Activated CD4-positive, alpha-beta T cell treated with anti-CD3 and anti-CD28 coated beads, Interleukin-2, Interleukin-4, amounts not matched to agents 100 ng/mL and 50 ng/mL, durations not matched to agents 16 hours and 8 hours (primary cell): ENCODE results near the gene REC8.
A peak's percentile ranks its signal among the peaks of the same experiment; 100 is the strongest.

Experiments used
- DNase-seq: peaks from one replicate; pipeline ENCODE4 v3.0.0-alpha.2; 2020; ENCODE audit warnings: low spot score

REC8 gene

DNA sequence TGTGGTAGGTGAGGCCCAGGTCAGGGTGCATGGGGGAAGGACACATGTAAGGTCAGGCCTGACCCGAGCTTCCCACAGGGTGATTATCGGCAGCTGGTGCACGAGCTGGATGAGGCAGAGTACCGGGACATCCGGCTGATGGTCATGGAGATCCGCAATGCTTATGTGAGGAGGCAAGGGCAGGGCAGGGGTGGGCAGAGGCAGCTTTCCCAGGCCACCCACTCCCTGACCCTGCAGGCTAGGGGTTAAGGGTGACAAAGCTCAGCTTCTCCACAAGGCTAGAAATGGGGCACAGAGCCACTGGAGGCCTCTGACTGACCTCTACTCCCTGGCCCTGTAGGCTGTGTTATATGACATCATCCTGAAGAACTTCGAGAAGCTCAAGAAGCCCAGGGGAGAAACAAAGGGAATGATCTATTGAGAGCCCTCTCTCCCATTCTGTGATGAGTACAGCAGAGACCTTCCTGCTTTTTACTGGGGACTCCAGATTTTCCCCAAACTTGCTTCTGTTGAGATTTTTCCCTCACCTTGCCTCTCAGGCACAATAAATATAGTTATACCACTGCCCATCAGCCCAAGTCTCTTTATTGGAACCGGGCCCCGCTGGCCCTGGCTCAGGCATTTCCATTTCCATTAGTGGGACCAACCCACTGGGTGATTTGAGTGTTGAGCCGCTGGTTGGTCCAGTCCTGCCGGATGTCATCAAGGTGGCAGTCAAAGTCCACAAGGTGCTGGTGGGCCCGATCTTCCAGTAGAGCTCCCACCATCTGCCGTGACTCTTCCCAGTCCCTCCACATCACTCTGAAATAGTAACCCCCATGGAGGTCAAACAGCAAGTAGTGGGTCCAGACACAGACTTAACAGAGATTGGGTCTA lies 33.2 kb upstream of the REC8 start:
- DNase-seq: no peak

- no peak for DNase-seq
Measured at GRCh38 chr14:24139272-24139934, 32.5 kb upstream of the REC8 start.

GRCh38 chr14:24141097-24141880 lies 30.6 kb upstream of the REC8 start, which contains the start of gene EMC9:
EMC9 (minus strand) TSS chr14:24141591; CDS start chr14:24141304, 287 bp downstream.
- DNase-seq: peak; percentile 100

- no peak for DNase-seq
Measured at GRCh38 chr14:24143511-24143910, 28.4 kb upstream of the REC8 start.

DNA sequence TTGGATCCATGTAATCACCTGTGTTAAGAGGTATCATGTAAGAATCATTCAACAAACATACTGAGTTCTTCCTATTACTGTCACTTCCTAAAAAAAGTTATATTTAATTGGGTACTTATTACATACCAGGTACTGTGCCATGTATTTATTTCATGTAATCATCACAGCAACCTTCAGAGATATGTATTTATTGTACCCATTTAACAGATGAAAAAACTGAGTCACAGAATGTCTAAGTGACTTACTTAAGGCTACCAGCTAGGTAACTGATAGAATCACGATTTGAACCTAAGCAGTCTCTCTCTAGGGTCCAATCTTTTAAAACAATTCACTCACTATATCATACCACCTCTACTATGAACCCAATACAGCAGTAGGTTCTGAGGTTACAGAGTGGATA lies 27.4 kb upstream of the REC8 start:
- no peak for DNase-seq

GRCh38 chr14:24145219-24145618 lies 26.7 kb upstream of the REC8 start:
- no peak for DNase-seq

GRCh38 chr14:24145690-24146452 lies 26.0 kb upstream of the REC8 start:
- DNase-seq: no peak

- DNase-seq: peak; percentile 96
Measured at GRCh38 chr14:24146453-24146977, 25.4 kb upstream of the REC8 start, which contains the start of gene PSME2. PSME2 (minus strand) TSS chr14:24146610; CDS start chr14:24146581, 29 bp downstream.

DNA sequence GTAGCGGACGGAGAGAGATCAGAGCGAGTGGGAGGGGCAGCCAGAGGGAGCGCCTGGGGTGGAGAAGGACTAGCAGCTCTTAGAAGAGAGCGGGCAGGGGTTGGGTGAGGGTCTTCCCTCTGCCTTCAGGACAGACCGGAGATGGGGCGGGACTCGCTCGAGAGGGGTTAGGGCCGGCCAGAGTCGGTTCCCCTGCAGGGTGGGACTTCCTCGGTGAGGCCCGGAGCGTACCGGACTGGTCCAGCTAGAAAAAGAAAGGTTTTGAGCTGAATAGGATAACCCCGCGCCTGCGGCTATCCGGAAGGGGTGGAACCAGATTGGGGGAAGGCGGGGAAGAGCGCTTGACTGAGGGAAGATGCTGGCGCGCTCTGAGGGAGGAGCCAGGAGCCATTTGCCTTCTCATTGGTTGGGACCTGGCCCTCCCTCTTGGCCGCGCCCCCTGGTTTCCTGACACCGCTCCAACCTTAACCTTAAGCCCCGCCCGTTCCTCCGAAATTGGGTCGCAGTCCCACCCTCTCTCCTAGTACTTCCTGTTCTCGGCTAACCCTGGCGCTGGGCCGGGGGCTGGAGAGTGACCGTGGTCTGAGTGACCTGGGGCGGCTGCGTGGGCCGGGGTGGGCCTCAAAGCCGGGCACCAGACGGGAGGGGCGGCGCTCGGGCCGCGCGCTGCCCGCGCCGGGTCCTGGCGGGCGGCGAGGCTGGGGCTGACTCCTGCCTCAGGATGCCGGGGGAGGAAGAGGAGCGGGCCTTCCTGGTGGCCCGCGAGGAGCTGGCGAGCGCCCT lies 24.7 kb upstream of the REC8 start, which contains the start of gene RNF31:
RNF31 (plus strand) TSS at position 521 of the 783 bp plus-strand sequence; CDS start at position 722, 201 bp downstream.
- DNase-seq: peak; percentile 99

DNA sequence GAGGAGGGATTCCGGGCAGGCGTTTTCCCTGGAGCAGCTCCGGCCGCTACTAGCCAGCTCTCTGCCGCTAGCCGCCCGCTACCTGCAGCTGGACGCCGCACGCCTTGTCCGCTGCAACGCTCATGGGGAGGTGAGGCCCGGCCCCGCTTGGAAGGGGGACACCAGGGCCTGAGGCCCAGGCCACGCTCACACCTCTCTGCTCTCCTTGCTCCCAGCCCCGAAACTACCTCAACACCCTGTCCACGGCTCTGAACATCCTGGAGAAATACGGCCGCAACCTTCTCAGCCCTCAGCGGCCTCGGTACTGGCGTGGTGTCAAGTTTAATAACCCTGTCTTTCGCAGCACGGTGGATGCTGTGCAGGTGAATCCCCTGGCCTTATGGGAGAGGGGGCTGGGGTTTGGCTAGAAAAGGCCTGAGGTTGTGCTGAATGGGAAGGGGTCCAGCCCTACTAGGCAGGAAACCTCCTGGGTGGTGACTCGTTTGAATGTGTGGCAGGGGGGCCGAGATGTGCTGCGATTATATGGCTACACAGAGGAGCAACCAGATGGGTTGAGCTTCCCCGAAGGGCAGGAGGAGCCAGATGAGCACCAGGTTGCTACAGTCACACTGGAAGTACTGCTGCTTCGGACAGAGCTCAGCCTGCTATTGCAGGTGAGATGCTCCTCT lies 24.0 kb upstream of the REC8 start:
- DNase-seq: no peak

GRCh38 chr14:24149302-24149969 lies 22.4 kb upstream of the REC8 start:
- no peak for DNase-seq

DNA sequence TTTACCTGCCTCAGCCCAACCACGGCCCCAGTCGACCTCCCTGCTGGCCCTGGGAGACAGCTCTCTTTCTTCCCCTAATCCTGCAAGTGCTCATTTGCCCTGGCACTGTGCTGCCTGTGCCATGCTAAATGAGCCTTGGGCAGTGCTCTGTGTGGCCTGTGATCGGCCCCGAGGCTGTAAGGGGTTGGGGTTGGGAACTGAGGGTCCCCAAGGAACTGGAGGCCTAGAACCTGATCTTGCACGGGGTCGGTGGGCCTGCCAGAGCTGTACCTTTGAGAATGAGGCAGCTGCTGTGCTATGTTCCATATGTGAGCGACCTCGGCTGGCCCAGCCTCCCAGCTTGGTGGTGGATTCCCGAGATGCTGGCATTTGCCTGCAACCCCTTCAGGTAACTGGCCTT lies 21.8 kb upstream of the REC8 start:
- no peak for DNase-seq

DNA sequence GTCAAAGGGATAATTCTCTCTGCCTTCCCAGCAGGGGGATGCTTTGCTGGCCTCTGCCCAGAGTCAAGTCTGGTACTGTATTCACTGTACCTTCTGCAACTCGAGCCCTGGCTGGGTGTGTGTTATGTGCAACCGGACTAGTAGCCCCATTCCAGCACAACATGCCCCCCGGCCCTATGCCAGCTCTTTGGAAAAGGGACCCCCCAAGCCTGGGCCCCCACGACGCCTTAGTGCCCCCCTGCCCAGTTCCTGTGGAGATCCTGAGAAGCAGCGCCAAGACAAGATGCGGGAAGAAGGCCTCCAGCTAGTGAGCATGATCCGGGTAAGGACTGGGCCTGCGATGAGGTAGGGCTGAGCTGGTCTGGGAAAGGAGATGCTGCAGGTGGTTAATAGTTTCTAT lies 21.3 kb upstream of the REC8 start:
- no peak for DNase-seq

- DNase-seq: no peak
Measured at GRCh38 chr14:24150993-24151392, 20.9 kb upstream of the REC8 start.

- no peak for DNase-seq
Measured at GRCh38 chr14:24151404-24152080, 20.3 kb upstream of the REC8 start.

DNA sequence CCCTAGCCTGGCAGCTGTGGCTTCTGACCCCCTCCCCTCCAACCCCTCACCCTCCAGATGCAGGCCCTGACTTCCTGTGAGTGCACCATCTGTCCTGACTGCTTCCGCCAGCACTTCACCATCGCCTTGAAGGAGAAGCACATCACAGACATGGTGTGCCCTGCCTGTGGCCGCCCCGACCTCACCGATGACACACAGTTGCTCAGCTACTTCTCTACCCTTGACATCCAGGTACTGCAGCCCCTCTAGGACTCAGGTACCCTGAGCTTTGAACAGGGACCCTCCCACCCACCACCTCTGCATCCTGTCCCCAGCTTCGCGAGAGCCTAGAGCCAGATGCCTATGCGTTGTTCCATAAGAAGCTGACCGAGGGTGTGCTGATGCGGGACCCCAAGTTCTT lies 16.8 kb upstream of the REC8 start:
- DNase-seq: no peak

DNA sequence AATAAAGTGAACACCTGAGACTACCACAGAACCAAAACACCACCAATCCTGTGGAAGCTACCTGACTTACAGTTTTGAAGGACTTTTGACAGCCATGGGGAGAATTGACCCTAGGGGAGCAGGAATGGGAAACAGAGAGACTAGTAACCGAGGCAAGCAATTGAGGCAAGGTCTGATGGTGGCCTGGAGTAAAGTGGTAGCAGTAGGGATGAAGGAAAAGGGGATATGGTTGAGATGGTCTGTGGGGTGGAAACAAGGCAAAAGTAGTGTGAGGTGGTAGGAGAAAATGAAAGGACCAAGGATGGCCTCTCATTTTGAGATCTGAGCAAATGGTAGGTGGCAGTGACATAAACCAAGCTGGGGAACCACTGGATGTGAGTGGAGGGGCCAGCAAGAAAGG lies 15.0 kb upstream of the REC8 start:
- no peak for DNase-seq

- DNase-seq: no peak
Measured at GRCh38 chr14:24157331-24157730, 14.5 kb upstream of the REC8 start.
